ENCODE results near the gene KCTD16.

The KCTD16 gene

GRCh38 chr5:144463481-144464223 is 293.0 kb downstream of the KCTD16 start:
- DNase-seq (ENCODE audit: low spot score), result no peak

GRCh38 chr5:144464306-144464705 is 293.6 kb downstream of the KCTD16 start:
- no peak for DNase-seq (ENCODE audit: low spot score)

DNA sequence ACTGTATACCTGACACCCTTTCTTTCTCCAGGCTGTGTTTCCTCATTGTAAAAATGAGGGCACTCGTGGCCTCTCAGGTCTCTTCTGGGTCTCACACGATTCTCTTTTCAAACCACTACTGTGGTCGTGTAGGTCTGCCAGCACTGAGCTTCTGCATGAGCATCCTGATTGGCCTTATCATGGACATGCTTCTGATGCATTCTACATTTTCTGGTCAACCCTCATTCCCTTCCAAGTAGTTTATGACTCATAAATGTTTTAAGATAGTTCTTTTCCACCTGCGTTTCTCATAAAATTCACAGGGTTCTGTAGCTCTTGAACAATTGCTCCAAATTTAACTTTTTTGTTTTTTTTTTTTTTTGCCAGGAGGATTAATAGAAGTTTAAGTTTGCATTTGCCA is 294.8 kb downstream of the KCTD16 start:
- DNase-seq (ENCODE audit: low spot score), result no peak

- DNase-seq (ENCODE audit: low spot score), result no peak
These were observed 297.1 kb downstream of the KCTD16 start for GRCh38 chr5:144467792-144468191.

- DNase-seq (ENCODE audit: low spot score), result no peak
These were observed 297.9 kb downstream of the KCTD16 start for GRCh38 chr5:144468571-144468970.

GRCh38 chr5:144469106-144469505 is 298.4 kb downstream of the KCTD16 start:
- no peak for DNase-seq (ENCODE audit: low spot score)

DNA sequence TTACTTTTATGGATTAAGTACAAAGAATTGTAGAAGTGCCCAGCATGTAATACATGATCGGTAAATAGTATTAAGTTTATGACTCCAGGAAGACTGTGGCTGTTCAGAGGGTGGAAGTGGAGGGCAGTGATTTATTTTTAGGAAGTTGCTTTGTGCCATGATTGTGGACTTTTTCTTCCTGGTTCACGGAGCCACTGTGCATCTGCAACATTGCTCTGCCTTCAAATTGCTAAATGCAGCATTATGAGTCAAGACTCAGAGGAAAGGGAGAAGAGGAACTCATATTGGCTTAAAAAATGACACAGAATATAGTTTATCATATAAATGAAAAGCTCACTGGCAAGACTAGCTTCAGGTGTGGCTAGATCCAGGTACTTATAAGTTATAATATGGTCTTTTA is 301.5 kb downstream of the KCTD16 start:
- no peak for DNase-seq (ENCODE audit: low spot score)

GRCh38 chr5:144473650-144474049 is 303.0 kb downstream of the KCTD16 start:
- DNase-seq (ENCODE audit: low spot score), result no peak

- DNase-seq (ENCODE audit: low spot score), result no peak
These were observed 307.9 kb downstream of the KCTD16 start for GRCh38 chr5:144478565-144478964.

DNA sequence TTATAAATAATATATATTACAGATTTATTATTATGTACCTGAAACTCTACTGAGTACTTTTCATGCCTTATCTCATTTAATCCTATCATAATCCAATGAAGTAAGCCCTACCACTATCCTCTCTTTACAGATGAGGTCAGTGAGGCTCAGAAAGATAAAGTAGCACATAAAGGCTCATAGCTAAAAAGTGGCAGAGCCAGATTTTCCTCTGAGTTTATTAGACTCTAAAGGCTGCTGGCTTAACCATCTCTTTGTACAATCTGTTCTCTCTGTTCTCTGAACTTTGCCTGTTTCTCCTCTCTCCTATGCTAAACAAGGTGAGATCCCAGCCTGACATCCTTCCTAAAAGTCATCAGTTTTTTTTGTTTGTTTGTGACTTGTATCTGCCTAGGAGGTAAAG is 311.2 kb downstream of the KCTD16 start:
- no peak for DNase-seq (ENCODE audit: low spot score)

DNA sequence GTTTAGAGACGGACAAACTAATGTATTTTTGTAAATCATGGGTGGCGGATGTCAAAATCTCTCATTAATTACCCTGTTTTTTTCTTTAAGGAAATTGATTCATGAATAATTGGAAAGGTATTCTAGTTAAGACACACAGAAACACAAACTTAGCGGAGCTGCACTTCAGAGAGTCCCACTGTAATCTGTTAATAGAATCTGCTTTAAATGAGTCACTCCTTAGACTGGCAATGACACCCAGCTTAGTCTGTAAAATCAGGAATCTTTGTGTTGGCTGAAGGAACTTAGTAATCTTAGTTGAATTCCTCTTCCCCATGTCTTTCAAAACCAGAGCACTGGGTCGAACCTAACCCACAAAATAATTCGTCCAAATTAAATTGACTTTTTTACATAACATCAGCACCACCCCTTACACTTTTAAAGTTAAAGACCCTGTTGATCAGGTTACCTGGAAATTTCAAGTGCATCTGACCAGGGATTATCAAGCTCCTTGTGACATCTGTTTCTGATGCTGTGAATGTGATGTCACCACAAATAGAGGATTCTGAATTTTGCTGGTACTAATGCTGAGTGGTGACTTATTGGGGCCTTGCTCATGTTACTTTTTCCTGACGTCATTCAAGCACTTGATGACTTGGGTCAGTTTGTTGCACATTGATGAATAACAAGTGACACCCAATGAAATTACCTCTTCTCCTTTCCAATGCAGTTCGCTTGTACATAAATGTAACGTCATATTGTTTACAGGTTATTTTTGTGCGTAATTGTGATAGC is 313.6 kb downstream of the KCTD16 start:
- no peak for DNase-seq (ENCODE audit: low spot score)

GRCh38 chr5:144485540-144485939 is 314.9 kb downstream of the KCTD16 start:
- no peak for DNase-seq (ENCODE audit: low spot score)

GRCh38 chr5:144487207-144487606 is 316.5 kb downstream of the KCTD16 start:
- no peak for DNase-seq (ENCODE audit: low spot score)

GRCh38 chr5:144487761-144488160 is 317.1 kb downstream of the KCTD16 start:
- no peak for DNase-seq (ENCODE audit: low spot score)

GRCh38 chr5:144503123-144503522 is 332.4 kb downstream of the KCTD16 start:
- no peak for DNase-seq (ENCODE audit: low spot score)

GRCh38 chr5:144504929-144505577 is 334.4 kb downstream of the KCTD16 start:
- DNase-seq (ENCODE audit: low spot score), result no peak

DNA sequence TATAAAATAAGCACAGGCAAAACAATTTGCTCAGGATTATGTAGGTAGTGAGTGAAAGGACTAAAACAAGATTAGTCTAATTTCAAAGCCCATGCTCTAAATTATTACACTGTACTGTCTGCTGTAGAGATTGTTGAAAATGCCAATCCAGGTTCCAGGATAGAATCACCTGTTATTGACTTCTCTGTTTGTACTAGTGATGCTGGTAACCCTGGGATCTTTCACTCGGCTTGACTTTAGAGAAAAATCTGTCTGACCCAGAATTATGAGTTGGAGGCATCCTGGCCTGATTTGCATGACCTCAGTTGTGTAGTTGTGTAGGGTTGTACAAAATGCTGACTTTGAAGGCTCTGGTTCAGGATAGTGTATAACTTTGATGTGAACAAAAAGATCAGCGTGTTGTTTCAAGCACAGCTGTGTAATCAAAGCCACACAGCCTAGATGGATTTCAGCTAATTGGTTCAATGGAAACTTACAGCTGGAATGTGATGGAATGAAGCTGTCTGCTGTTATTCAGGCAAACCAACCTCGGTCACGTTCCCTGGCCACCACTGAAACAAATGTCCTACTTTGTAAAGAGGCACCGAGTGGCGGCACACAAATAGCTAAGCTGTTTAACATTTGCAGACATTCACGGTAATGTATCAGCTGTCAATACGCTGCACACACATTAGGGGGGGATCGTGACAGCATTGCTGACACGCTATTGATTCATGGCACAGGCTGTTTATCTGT is 340.3 kb downstream of the KCTD16 start:
- no peak for DNase-seq (ENCODE audit: low spot score)

DNA sequence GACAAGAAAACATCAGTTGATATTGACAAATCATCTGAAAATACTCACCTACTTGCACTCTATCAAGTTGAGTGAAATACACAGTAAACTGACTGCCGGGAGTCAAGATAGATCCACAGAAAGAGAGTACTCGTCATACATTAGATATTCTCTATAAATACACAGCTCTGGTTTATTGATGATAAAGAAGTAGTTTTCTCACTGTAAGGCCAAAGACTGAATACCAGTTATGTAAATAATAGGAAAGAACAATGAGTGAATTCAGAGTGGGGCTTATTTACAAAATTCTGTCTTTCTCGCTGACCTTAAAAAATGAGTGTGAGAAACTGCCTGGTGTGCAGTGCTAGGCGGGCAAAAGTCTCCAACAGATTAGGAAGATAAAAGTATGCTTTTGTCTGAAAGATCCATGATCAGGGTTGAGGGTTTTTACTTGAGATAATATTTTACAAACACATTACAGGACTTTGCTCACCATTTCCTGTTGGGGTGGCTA is 341.0 kb downstream of the KCTD16 start:
- no peak for DNase-seq (ENCODE audit: low spot score)

DNA sequence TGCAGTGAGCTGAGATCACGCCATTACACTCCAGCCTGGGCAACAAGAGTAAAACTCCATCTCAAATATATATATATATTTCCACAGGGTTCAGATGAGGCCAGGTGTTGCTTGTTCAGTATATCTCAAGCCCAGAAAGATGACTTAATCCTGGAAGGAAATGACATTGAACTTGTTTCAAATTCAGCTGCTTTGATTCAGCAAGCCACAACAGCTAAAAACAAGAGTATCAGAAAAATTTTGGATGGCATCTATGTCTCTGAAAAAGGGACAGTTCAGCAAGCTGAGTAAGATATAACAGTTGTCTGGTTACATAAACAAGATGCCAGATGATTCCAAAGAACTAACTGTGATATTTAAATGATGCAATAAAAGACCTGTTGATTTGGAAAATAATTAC is 352.0 kb downstream of the KCTD16 start:
- no peak for DNase-seq (ENCODE audit: low spot score)

DNA sequence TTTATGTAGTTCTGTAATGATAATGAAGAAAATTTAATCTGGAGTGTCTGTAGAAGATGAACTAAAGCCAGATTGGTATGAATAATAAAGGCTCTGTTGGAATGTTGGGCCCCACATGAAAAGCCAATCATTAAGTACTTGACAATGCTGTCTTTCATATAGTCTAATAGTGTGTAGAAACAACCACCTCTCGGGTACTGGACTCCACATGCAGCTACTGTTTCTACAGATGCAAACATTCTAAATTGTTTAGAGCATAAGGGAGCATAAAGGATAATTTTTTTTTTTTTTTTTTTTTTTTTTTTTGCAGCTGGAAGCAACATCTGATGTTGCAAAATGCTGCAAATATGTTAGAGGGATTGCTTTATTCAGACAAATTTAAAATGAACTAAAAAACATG is 354.3 kb downstream of the KCTD16 start:
- DNase-seq (ENCODE audit: low spot score), result no peak

- DNase-seq (ENCODE audit: low spot score), result no peak
These were observed 360.5 kb downstream of the KCTD16 start for GRCh38 chr5:144531188-144531587.
